Measurements from ENCODE around the gene RAD51B.

GRCh38 chr14:68208626-68209317 is 389.2 kb downstream of the RAD51B start:
- TF ChIP-seq POLR2A (IDR thresholded peaks at IDR 0.05), result no peak
- no peak for TF ChIP-seq POLR2AphosphoS5 (IDR thresholded peaks at IDR 0.05; ENCODE audit: insufficient read depth in 1 of 2, low read depth in 1 of 2)
- TF ChIP-seq, protein P1, sequence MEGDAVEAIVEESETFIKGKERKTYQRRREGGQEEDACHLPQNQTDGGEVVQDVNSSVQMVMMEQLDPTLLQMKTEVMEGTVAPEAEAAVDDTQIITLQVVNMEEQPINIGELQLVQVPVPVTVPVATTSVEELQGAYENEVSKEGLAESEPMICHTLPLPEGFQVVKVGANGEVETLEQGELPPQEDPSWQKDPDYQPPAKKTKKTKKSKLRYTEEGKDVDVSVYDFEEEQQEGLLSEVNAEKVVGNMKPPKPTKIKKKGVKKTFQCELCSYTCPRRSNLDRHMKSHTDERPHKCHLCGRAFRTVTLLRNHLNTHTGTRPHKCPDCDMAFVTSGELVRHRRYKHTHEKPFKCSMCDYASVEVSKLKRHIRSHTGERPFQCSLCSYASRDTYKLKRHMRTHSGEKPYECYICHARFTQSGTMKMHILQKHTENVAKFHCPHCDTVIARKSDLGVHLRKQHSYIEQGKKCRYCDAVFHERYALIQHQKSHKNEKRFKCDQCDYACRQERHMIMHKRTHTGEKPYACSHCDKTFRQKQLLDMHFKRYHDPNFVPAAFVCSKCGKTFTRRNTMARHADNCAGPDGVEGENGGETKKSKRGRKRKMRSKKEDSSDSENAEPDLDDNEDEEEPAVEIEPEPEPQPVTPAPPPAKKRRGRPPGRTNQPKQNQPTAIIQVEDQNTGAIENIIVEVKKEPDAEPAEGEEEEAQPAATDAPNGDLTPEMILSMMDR (IDR thresholded peaks at IDR 0.05), result no peak

Data from vagina (tissue), 2 donors.